ENCODE results near the gene CADM1. TPM values are rescaled to one million over a fixed set of nuclear protein-coding genes. Genes with fewer than 3 reads are reported as not detected.

Gene CADM1
- total RNA-seq, 1 experiment from 2014 or later, result 15.5 TPM

DNA sequence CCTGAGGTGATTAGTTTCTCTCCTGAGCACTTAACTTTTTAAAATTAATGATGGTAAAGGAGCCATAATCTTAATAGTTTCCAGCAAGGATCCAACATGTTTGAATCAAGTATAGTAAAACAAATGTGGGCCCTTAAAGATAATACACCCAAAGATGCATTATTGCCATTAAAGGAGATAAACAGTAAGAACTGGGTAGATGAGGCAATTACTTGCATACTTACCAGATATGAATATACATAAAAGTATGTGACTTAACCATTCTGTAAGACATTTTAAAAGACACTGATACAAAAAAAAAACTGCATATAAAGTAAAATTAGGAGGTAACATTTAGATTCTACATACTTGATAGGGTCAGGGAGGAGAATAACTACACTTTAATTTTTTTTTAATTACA lies 48.2 kb downstream of the CADM1 start:
- DNase-seq, result no peak
- H3K4me3 ChIP-seq (ENCODE audit: insufficient read depth, low read depth, low read length), result no peak overlapping the region
- no peaks in the 10 kb centered on the region for H3K36me3 ChIP-seq (replicated peaks; ENCODE audit: control insufficient read depth, insufficient read depth, low read length)
- H3K27me3 ChIP-seq (ENCODE audit: control insufficient read depth, insufficient read depth, low read length), result no peaks in the 10 kb centered on the region; the same call in 1 of the 2 replicates

GRCh38 chr11:115455613-115456012 lies 48.6 kb downstream of the CADM1 start:
- H3K36me3 ChIP-seq (replicated peaks; ENCODE audit: control insufficient read depth, insufficient read depth, low read length), result no peaks in the 10 kb centered on the region
- no peaks in the 10 kb centered on the region; the same call in 1 of the 2 replicates for H3K27me3 ChIP-seq (ENCODE audit: control insufficient read depth, insufficient read depth, low read length)
- DNase-seq, result peak; percentile 27
- H3K4me3 ChIP-seq (ENCODE audit: insufficient read depth, low read depth, low read length), result no peak overlapping the region

DNA sequence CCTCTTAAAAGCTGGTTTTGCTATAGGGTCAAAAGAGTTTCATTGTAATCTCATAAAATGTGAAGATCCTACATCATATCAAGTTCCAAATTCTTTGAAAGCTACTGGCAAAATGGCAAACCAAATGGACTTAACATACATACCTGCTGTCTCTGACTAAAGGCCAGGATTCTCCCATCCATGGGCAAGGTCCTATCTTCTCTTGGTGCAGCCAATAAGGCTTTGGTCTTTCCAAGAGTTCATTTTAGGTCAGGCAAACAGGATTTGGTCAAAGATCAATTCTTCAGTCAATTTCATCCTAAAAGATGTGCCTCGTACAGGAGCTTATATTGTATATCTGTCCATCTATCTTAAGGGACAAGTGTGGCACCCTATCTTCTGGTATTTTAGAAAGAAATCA lies 49.7 kb downstream of the CADM1 start:
- Histone ChIP-seq H3K27me3 (ENCODE audit: control insufficient read depth, insufficient read depth, low read length) (no peaks in the 10 kb centered on the region; the same call in 1 of the 2 replicates), H3K36me3 (replicated peaks; ENCODE audit: control insufficient read depth, insufficient read depth, low read length) (no peaks in the 10 kb centered on the region), H3K4me3 (ENCODE audit: insufficient read depth, low read depth, low read length) (no peak overlapping the region)
- DNase-seq, result no peak

DNA sequence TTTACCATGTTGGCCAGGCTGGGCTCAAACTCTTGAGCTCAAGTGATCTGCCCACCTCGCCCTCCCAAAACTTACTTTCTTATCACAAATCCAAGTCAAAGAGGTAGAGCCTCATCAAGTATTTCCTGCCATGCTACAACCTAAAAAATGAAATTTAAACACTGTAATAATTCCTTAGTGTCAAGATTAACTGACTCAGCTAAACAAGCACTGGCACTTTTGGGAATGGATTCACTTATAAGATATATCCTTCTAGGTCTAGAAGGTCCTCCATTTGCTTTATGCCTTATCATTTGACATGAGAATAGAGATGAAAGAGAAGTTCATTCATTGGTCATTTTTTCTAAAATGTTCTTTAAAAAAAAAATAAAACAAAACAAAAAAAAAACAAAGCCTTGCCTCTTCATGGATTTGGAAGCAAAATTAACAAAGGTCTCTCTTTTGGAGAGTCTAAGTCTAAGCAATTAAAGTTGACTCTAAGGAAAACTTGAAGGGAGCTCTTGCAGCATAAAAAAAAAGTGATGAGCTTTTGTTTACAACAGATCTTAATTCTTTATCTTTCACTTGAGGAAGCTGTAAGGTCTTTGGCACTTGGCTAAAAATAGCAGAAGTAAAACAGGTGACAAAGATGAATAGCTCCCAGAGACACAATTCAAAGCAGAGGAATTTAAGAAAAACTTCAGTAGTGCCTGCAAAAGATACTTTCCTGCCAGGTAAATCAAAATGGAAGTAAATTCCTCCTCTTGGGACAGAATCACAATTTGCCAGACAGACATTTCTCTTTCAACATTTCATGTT lies 50.3 kb downstream of the CADM1 start:
- Histone ChIP-seq H3K36me3 (replicated peaks; ENCODE audit: control insufficient read depth, insufficient read depth, low read length) (no peaks in the 10 kb centered on the region), H3K27me3 (ENCODE audit: control insufficient read depth, insufficient read depth, low read length) (no peaks in the 10 kb centered on the region), H3K4me3 (ENCODE audit: insufficient read depth, low read depth, low read length) (no peak overlapping the region)
- DNase-seq, result no peak

GRCh38 chr11:115452241-115452640 lies 52.0 kb downstream of the CADM1 start:
- no peaks in the 10 kb centered on the region for H3K36me3 ChIP-seq (replicated peaks; ENCODE audit: control insufficient read depth, insufficient read depth, low read length)
- H3K27me3 ChIP-seq (ENCODE audit: control insufficient read depth, insufficient read depth, low read length), result no peaks in the 10 kb centered on the region
- H3K4me3 ChIP-seq (ENCODE audit: insufficient read depth, low read depth, low read length), result no peak overlapping the region
- DNase-seq, result no peak

DNA sequence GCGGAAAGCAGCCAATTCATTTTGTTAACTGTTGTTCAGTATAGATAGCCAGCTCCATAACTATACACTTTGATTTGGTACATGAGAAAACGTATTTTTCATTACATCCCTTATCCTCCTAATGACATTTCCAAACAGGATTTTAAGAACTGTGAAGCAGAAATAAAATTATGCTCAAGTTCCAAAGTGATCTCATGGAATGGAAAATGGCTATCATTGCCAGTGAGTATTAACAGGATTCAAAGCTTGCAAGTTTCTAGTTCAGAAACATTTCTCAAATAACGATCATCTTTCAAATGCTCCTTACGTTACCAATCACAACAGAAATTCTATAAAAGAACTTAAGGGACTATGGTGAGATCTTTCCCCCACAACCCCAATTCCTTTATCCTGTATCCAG lies 53.7 kb downstream of the CADM1 start:
- no peak for DNase-seq
- H3K36me3 ChIP-seq (replicated peaks; ENCODE audit: control insufficient read depth, insufficient read depth, low read length), result no peaks in the 10 kb centered on the region
- no peaks in the 10 kb centered on the region for H3K27me3 ChIP-seq (ENCODE audit: control insufficient read depth, insufficient read depth, low read length)
- H3K4me3 ChIP-seq (ENCODE audit: insufficient read depth, low read depth, low read length), result no peak overlapping the region

DNA sequence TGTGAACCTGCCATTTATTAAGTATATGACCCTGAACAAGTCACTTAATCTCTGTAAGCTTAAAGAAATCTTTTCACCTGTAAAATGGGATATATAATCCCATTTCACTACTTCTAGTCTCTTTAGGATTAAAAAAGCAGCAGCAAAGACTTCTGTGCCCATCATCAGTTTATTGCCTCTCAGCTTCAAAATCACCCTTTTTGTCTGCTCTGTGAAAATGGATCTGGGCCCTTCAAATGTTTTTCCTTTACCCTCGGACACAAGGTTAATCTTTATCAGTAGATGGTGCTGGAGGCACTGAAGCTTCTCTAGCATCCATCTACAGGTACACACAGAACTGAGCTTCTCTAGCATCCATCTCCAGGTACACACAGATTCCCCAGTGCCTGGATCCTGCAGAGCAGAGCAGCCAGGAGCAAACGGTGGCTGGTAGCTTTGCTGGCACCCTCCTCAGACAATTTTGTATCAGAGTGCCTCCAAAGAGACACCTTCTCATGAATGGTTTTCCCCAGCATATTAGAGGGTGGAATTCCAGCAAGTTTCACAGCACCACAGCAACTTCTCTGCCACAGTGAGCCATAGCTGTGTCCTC lies 56.8 kb downstream of the CADM1 start:
- Histone ChIP-seq H3K27me3 (ENCODE audit: control insufficient read depth, insufficient read depth, low read length) (no peaks in the 10 kb centered on the region), H3K4me3 (ENCODE audit: insufficient read depth, low read depth, low read length) (no peak overlapping the region), H3K36me3 (replicated peaks; ENCODE audit: control insufficient read depth, insufficient read depth, low read length) (no peaks in the 10 kb centered on the region)
- DNase-seq, result no peak

- DNase-seq, result no peak
- Histone ChIP-seq H3K4me3 (ENCODE audit: insufficient read depth, low read depth, low read length) (no peak overlapping the region), H3K27me3 (ENCODE audit: control insufficient read depth, insufficient read depth, low read length) (no peaks in the 10 kb centered on the region), H3K36me3 (replicated peaks; ENCODE audit: control insufficient read depth, insufficient read depth, low read length) (no peaks in the 10 kb centered on the region)
Observed at GRCh38 chr11:115446214-115446613, 58.0 kb downstream of the CADM1 start.

GRCh38 chr11:115444542-115444941 lies 59.7 kb downstream of the CADM1 start:
- Histone ChIP-seq H3K36me3 (replicated peaks; ENCODE audit: control insufficient read depth, insufficient read depth, low read length) (no peaks in the 10 kb centered on the region), H3K4me3 (ENCODE audit: insufficient read depth, low read depth, low read length) (no peak overlapping the region), H3K27me3 (ENCODE audit: control insufficient read depth, insufficient read depth, low read length) (no peaks in the 10 kb centered on the region; the same call in 1 of the 2 replicates)
- DNase-seq, result no peak

DNA sequence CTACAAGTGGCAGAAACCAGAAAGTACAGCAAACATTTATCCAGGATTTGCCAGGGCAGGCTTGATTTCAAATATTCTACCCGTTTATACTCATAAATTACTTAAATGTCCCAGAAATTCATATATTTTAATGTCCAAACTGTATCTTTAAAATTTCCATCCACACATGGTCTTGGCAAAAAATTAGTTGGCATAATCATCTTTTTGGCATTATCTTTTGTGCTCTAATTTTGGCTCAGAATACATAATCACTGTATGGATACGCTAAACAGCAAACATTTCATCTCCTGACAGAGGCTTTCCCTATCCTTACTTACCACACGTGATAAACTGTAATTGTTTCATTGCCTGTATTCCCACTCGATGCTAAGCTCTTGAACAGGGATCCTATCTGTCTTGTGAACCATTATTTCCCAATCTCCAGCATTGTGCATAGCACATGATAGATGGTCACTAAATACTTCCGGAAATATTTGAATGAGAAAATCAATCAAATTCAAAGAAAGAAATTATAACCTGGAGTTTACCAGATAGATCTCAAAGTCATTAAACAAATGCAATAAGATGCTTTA lies 64.2 kb downstream of the CADM1 start:
- H3K4me3 ChIP-seq (ENCODE audit: insufficient read depth, low read depth, low read length), result no peak overlapping the region
- no peaks in the 10 kb centered on the region; the same call in 1 of the 2 replicates for H3K27me3 ChIP-seq (ENCODE audit: control insufficient read depth, insufficient read depth, low read length)
- no peaks in the 10 kb centered on the region for H3K36me3 ChIP-seq (replicated peaks; ENCODE audit: control insufficient read depth, insufficient read depth, low read length)
- no peak for DNase-seq

DNA sequence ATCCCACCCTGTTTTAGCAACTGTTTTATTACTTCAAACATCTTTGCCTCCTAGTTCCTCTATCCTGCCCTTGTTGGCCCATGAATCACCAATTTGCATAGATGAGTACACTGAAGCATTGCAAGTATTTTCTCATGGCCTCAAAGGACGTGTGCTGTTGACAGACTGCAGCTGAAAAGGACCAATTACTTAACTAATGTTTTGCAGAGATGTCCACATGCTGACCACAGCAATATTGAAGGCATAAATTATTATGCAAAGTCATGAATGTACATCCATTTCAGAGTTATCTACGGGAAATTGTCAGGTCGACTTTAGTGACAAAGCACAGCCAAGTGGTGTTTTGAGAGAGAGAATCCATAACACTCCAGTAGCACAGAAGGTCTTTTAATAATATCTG lies 64.8 kb downstream of the CADM1 start:
- no peaks in the 10 kb centered on the region for H3K36me3 ChIP-seq (replicated peaks; ENCODE audit: control insufficient read depth, insufficient read depth, low read length)
- H3K4me3 ChIP-seq (ENCODE audit: insufficient read depth, low read depth, low read length), result no peak overlapping the region
- H3K27me3 ChIP-seq (ENCODE audit: control insufficient read depth, insufficient read depth, low read length), result no peaks in the 10 kb centered on the region; the same call in 1 of the 2 replicates
- no peak for DNase-seq

DNA sequence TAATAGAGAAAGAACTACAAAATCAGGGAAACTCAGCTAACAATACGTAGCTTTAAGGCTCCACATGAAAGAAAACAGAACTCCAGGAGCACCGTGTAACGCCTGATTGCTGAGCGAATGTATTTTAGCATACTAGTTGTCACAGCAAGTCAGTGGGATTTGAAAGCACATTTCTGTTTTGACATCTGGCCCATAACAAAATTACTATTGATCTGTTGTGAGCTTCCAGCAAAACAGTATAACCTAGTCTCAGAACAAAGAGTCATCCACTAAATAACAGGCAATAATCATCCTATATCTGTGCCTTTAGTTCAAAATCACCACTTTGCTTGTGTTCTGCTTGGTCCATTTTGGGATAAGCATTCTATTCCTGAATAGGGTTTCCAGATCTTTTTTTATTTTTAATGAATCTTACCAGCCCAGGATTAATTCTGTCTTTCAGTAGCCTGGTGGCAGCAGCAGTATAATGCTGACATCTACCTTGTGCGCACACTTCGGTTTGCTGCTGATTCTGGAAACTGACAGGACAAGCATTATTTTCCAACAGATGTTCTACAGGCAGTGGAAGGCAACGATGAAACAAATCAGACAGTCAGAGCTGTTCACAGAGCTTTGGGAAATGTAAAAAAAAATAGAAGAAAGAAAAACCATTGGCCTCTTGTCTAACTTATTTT lies 66.2 kb downstream of the CADM1 start:
- H3K36me3 ChIP-seq (replicated peaks; ENCODE audit: control insufficient read depth, insufficient read depth, low read length), result no peaks in the 10 kb centered on the region
- no peak for DNase-seq

DNA sequence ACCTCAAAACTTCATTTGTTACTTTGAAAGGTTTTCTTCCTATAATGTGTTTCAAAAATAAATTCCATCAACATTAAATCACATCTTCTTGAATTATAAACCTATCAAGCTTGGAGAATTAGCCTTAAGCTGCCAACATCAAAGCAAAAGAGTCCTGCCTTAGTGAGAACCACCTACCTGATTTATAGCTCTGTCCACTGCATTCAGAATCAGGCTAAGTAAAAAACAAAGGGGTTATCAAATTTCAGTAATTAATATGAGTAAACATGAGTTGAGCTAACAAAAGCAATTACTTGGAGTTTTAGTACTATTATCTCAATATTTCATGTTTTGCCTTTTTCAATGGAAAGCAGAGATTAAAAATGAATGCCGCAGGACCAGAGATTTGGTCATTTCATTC lies 73.9 kb downstream of the CADM1 start:
- Histone ChIP-seq H3K4me3 (ENCODE audit: insufficient read depth, low read depth, low read length) (no peak overlapping the region), H3K27me3 (ENCODE audit: control insufficient read depth, insufficient read depth, low read length) (no peaks in the 10 kb centered on the region; the same call in 1 of the 2 replicates), H3K36me3 (replicated peaks; ENCODE audit: control insufficient read depth, insufficient read depth, low read length) (no peaks in the 10 kb centered on the region)
- DNase-seq, result no peak

More for the DNA sequence above, 66.2 kb downstream of the CADM1 start:
- H3K4me3 ChIP-seq (ENCODE audit: insufficient read depth, low read depth, low read length), result no peak overlapping the region
- no peaks in the 10 kb centered on the region; the same call in 1 of the 2 replicates for H3K27me3 ChIP-seq (ENCODE audit: control insufficient read depth, insufficient read depth, low read length)

DNA sequence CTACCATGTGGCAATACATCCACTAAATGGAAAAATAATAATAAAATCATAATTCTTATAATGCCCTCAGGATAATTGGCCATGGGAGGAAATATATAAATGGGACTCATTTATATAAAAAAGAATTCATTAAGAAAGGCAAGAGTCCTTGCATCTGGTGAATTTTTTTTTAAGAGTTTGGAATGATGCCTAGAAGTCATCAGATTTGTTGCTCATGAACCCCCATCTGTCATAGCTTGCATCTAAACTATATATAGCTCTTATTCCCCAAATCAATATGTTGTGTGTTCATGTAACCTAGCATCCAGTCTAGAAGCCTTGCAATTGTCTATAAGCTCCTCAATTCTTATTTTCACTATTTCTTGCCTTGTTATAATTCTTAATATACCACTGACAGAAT lies 75.9 kb downstream of the CADM1 start:
- H3K36me3 ChIP-seq (replicated peaks; ENCODE audit: control insufficient read depth, insufficient read depth, low read length), result no peaks in the 10 kb centered on the region
- H3K27me3 ChIP-seq (ENCODE audit: control insufficient read depth, insufficient read depth, low read length), result peaks cover 1% of the 10 kb centered on the region; the same call in 1 of the 2 replicates
- no peak overlapping the region for H3K4me3 ChIP-seq (ENCODE audit: insufficient read depth, low read depth, low read length)
- no peak for DNase-seq

All from H7 (cell line).